ENCODE results near the gene SH3PXD2A.
"Not testable (repeated sequence)": the region's sequence is repeated elsewhere in the genome, so short reads cannot be mapped to it uniquely, and the experiment has no call there.

Gene SH3PXD2A

GRCh38 chr10:103789161-103789560 is 66.2 kb downstream of the SH3PXD2A start:
- no peak for DNase-seq

- no peak for DNase-seq
Measured at GRCh38 chr10:103787331-103787730, 68.0 kb downstream of the SH3PXD2A start.

- no peak for DNase-seq
Measured at GRCh38 chr10:103786020-103786419, 69.4 kb downstream of the SH3PXD2A start.

- no peak for DNase-seq
Measured at GRCh38 chr10:103784723-103785418, 70.5 kb downstream of the SH3PXD2A start.

DNA sequence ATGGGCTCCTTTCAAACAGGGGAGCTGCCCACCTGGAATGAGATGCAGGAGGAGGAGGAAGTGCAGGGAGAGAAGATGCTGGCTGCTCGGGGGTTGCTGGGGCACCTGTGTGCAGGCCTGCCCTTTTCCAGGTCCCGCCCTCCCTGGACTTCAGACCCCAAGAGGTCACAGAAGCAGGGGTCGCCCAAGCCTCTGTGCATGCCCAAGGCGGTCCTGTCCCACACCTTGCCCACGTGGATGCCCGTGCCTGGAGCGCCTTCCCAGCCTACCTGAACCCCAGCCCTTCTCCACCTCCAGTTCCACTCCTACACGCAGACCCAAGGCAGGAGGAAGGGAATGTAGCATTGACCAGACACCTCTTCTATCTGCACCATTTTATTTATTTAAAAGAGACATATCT is 71.3 kb downstream of the SH3PXD2A start:
- DNase-seq = no peak

DNA sequence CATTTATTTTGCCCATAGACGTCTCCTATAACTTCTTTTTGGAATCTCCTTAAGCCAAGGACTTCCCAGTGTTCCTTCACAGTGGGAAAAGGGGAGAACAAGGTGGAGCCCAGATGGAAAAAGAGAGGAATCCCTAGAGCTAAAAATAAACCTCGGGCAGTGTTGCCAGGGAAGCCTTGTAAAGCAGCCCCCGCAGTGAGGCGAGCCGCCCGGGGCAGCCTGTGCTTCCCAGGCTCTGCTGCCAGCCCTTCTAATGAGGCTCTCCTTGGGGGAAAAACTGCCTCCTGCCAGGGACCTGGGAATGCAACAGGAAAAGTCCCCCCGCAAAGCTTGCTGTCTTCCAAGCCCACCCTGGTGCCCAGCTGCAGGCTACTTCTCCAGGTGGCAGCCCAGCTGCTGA is 71.7 kb downstream of the SH3PXD2A start:
- DNase-seq = no peak

GRCh38 chr10:103781329-103782061 is 73.9 kb downstream of the SH3PXD2A start:
- DNase-seq = peak; percentile 34

- no peak for DNase-seq
Measured at GRCh38 chr10:103780242-103781149, 74.9 kb downstream of the SH3PXD2A start.

GRCh38 chr10:103778358-103779139 is 76.8 kb downstream of the SH3PXD2A start:
- no peak for DNase-seq

DNA sequence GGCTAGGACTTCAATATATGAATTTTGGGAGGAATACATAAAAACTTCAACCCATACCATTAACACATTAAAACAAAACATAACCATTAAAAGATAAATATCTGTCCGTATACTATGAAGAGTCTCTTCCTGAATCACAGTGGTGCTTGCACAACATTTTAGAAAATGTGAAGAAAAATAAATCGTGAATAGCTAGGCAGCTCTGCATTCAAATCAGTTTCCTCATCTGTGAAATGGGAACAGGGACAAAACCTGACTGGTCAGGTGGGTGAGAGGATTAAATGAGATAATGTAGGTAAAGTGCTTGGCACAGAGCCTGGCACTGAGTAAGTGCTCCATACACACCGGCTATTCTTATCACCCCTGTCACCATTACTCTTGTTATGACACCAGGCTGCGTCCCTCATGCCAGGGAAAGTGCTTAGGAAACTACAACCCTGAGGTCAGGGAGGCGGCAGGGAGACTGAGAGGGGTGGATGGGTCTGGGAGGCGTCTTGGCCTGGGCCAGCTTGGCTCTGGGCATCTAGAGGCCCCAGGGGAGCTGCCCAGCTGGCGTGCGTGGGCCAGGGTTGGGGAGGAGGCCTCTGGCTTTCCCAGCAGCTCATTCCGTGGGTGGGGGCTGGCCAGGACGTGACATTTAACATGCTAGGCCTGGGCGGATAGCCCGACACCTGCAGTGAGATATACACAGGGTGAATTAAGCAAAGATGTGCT is 78.3 kb downstream of the SH3PXD2A start:
- no peak for DNase-seq

GRCh38 chr10:103775776-103776175 is 79.6 kb downstream of the SH3PXD2A start:
- no peak for DNase-seq

DNA sequence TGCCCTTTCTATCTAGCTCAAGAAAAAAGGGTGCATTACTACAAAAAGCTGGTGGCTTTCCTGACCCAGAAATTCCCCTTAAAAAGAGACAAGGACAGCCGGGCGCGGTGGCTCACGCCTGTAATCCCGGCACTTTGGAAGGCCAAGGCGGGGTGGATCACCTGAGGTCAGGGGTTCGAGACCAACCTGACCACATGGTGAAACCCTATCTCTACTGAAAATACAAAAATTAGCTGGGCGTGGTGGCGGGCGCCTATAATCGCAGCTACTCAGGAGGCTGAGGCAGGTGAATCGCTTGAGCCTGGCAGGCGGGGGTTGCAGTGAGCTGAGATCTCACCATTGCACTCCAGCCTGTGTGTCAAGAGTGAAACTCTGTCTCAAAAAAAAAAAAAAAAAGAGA is 82.5 kb downstream of the SH3PXD2A start:
- not testable (repeated sequence) for DNase-seq

DNA sequence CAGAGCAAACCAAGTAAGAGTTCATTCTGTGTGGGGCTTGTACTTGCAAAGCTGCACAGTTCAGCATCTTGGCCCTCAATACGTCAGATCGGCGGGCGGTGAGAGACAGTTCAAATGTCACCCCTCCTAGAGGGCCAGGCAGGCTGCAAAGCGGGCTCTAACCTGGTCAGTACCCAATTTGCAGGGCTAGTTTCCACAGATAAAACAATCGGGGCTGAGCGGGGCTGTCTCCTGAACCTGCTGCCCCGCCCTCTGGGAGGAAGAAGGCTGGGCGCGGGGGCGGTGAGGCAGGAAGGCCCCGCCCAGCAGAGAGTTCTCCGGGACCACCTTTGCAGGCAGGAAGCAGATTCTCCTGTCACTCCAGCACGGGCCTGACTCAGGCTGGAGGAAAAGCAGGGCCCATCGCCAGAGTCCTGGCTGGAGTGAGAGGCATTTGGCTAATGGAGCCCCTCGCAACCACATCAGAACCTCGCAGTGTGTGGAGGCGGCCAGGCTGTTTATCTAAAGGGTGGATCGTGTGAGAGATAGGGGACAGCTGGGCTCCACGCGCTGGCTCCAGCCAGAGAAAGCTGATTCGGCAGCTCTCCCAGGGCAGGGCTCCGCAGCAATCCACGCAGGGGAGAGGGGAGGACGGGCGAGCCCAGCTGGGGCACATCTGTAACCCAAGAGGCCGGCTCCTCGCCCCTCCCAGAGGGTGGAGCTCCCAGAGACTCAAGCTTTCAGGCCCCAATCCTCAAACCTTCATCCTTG is 83.1 kb downstream of the SH3PXD2A start:
- peak; percentile 26 for DNase-seq

DNA sequence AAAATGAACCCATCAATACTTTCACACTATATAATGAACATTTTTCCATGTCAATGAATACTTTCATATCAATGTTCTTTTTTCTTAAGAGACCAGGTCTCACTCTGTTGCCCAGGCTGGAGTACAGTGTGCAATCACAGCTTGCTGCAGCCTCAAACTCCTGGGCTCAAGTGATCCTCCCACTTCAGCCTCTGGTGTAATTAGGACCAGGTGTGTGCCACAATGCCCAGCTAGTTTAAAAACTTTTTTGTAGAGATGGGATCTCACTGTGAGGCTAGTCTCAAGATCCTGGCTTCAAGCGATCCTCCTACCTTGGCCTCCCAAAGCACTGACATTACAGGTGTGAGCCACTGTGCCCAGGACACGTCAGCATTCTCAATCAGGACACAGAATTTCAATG is 85.2 kb downstream of the SH3PXD2A start:
- no peak for DNase-seq

GRCh38 chr10:103769176-103769575 is 86.2 kb downstream of the SH3PXD2A start:
- DNase-seq = peak; percentile 31

DNA sequence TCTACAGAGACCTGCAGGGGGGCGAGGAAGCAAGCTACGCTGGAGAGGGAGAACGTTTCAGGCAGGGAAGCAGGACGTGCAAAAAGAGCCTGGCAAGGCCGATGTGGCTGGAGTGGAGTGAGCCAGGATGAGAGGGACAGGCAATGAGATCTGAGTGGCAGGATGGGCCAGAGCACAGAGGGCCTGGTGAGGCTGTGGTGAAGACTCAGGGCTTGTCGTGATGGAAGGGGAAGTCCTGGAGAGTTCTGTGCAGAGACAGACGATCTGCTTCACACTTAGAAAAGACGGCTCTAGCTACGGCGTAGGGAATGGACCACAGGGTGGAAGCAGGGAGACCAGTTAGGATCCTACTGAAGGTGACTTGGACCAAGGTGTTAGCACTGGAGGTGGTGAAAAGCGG is 87.0 kb downstream of the SH3PXD2A start:
- no peak for DNase-seq

GRCh38 chr10:103767756-103768155 is 87.6 kb downstream of the SH3PXD2A start:
- DNase-seq = no peak

- DNase-seq = no peak
Measured at GRCh38 chr10:103766751-103767505, 88.4 kb downstream of the SH3PXD2A start.

- DNase-seq = no peak
Measured at GRCh38 chr10:103765981-103766380, 89.4 kb downstream of the SH3PXD2A start.

DNA sequence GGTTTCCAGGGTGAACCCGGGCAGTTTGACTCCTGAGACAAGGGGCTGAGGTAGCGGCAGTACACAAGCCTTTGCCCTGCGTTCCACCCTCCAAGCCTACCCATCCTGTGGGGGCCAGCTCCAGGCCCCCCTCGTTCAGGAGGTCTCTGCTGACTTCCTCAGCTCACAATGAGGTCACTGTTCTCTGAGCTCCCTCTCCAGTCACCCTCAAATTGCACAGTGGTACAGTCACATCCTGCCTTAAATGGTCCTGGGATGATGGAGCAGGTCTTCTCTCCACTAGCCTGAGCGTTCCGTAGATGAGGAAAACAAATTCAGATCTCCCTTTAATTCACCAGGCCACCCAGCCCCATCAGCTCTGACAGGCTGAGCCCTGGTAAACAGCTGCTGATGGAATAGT is 90.2 kb downstream of the SH3PXD2A start:
- no peak for DNase-seq
